Measurements from ENCODE around the gene SOX3. TPM values are rescaled to one million over a fixed set of nuclear protein-coding genes. Genes with fewer than 3 reads are reported as not detected.

Gene SOX3
- total RNA-seq, 1 experiment from 2014 or later, result not detected

GRCh38 chrX:140508958-140509357, 4.1 kb upstream of the SOX3 start:
- BruUV-seq (replicated peaks), result no TSS peak
- H3K27ac ChIP-seq, result no peak overlapping the region
- ChIA-PET POLR2A (ENCODE audit: unreplicated experiment) (no interaction called here), CTCF (no interaction called here)
- no peak overlapping the region for H3K4me3 ChIP-seq
- H3K36me3 ChIP-seq (ENCODE audit: low read depth), result no peaks in the 10 kb centered on the region
- H3K4me2 ChIP-seq, result no peak overlapping the region
- H3K27me3 ChIP-seq (ENCODE audit: insufficient read depth, low read depth), result peaks cover 6% of the 10 kb centered on the region; the same call in 1 of the 2 replicates
- H3K9me3 ChIP-seq (ENCODE audit: insufficient read depth, low read depth), result no peaks in the 10 kb centered on the region
- H4K20me1 ChIP-seq (ENCODE audit: insufficient read depth), result no peaks in the 10 kb centered on the region
- TF ChIP-seq CTCF (conservative IDR thresholded peaks at IDR 0.05), result no peak
- TF ChIP-seq EZH2 (IDR thresholded peaks at IDR 0.05; ENCODE audit: low read depth), result no peak
- DNase-seq, result no peak
- no peaks in the 10 kb centered on the region for H3K4me1 ChIP-seq (replicated peaks; ENCODE audit: insufficient read depth)
- intact Hi-C loops (cut with micrococcal nuclease; ENCODE audit: unreplicated experiment), result no loop called here
- H2AFZ ChIP-seq, result no peak overlapping the region
- H3K79me2 ChIP-seq (ENCODE audit: low read depth), result no peaks in the 10 kb centered on the region
- H3K9me2 ChIP-seq (ENCODE audit: insufficient read depth), result no peaks in the 10 kb centered on the region
- no peaks in the 10 kb centered on the region for H3F3A ChIP-seq (ENCODE audit: insufficient read depth, low read depth)

DNA sequence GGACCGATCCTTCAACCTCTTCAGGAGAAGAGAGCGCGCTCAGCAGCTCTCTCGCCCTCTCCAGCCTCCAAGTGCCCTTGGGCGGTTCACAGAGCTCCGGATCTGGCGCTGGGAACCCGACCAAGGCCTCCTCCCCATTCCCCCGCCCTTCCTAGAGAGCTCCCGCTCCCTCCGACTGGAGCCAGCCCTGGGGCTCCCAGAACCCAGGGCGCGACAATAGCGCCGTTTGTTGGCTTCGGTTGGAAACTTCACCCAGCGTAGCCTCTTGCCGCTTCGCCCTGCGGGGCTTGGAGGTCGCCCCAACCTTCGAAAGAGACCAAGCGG, 3.1 kb upstream of the SOX3 start:
- no peaks in the 10 kb centered on the region for H3K9me3 ChIP-seq (ENCODE audit: insufficient read depth, low read depth)
- no peak overlapping the region for H3K4me3 ChIP-seq
- TF ChIP-seq EZH2 (IDR thresholded peaks at IDR 0.05; ENCODE audit: low read depth) (no peak), CTCF (conservative IDR thresholded peaks at IDR 0.05) (no peak)
- H3K4me1 ChIP-seq (replicated peaks; ENCODE audit: insufficient read depth), result no peaks in the 10 kb centered on the region
- POLR2A ChIA-PET (ENCODE audit: unreplicated experiment), result no interaction called here
- no peaks in the 10 kb centered on the region for H3F3A ChIP-seq (ENCODE audit: insufficient read depth, low read depth)
- DNase-seq, result no peak
- intact Hi-C loops (cut with micrococcal nuclease; ENCODE audit: unreplicated experiment), result no loop called here
- no peaks in the 10 kb centered on the region for H3K36me3 ChIP-seq (ENCODE audit: low read depth)
- no TSS peak for BruUV-seq (replicated peaks)
- peaks cover 6% of the 10 kb centered on the region; the same call in 1 of the 2 replicates for H3K27me3 ChIP-seq (ENCODE audit: insufficient read depth, low read depth)
- H4K20me1 ChIP-seq (ENCODE audit: insufficient read depth), result no peaks in the 10 kb centered on the region
- H2AFZ ChIP-seq, result no peak overlapping the region
- H3K4me2 ChIP-seq, result no peak overlapping the region
- H3K79me2 ChIP-seq (ENCODE audit: low read depth), result no peaks in the 10 kb centered on the region
- no peak overlapping the region for H3K27ac ChIP-seq
- no peaks in the 10 kb centered on the region for H3K9me2 ChIP-seq (ENCODE audit: insufficient read depth)
- CTCF ChIA-PET, result no interaction called here

DNA sequence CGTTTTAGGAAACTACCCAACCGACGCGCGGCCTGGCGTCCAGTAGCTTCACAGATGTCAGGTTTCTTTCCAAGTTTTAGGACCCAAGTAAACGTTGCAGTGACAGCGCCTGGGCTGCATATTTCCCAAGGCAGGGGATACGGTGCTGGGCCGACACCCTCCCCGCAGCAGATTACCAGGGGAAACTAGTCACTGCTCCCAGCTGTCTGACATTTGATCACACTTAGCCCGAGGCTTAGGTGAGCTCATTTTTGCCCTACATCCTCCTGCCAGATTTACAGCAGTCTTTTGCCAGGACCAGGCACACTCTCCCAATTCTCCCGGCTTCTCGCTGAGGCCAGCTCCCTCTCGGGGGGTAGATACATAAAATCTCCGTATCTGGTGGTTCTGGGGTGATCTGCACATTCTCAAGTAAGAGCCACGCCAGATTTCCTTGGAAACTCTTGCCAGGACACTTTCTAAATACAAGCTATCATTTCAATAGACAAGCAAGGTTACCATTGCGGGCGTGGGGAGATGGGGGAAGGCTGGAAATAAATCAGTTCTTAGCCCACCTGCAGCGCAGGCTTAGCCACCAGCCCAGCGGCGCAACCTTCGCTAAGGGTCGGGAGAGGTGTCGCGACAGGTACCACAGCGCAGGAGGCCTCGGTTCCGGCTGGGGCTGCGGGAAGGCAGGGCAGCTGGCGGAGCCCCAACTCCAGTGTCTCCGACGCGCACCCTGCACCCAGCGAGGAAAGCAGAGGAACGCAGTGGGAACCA, 2.5 kb upstream of the SOX3 start:
- peaks cover 6% of the 10 kb centered on the region; the same call in 1 of the 2 replicates for H3K27me3 ChIP-seq (ENCODE audit: insufficient read depth, low read depth)
- no peak overlapping the region for H3K4me3 ChIP-seq
- H3K27ac ChIP-seq, result no peak overlapping the region
- ChIA-PET CTCF (no interaction called here), POLR2A (ENCODE audit: unreplicated experiment) (no interaction called here)
- intact Hi-C loops (cut with micrococcal nuclease; ENCODE audit: unreplicated experiment), result no loop called here
- no TSS peak for BruUV-seq (replicated peaks)
- no peak for TF ChIP-seq CTCF (conservative IDR thresholded peaks at IDR 0.05)
- H3K4me2 ChIP-seq, result no peak overlapping the region
- H4K20me1 ChIP-seq (ENCODE audit: insufficient read depth), result no peaks in the 10 kb centered on the region
- no peaks in the 10 kb centered on the region for H3K9me2 ChIP-seq (ENCODE audit: insufficient read depth)
- DNase-seq, result no peak
- H3K4me1 ChIP-seq (replicated peaks; ENCODE audit: insufficient read depth), result no peaks in the 10 kb centered on the region
- no peaks in the 10 kb centered on the region for H3K79me2 ChIP-seq (ENCODE audit: low read depth)
- no peaks in the 10 kb centered on the region for H3K9me3 ChIP-seq (ENCODE audit: insufficient read depth, low read depth)
- H2AFZ ChIP-seq, result no peak overlapping the region
- no peaks in the 10 kb centered on the region for H3K36me3 ChIP-seq (ENCODE audit: low read depth)
- no peaks in the 10 kb centered on the region for H3F3A ChIP-seq (ENCODE audit: insufficient read depth, low read depth)

Measured in PC-9 (cell line).